ENCODE measurements around the gene MACF1.

DNA sequence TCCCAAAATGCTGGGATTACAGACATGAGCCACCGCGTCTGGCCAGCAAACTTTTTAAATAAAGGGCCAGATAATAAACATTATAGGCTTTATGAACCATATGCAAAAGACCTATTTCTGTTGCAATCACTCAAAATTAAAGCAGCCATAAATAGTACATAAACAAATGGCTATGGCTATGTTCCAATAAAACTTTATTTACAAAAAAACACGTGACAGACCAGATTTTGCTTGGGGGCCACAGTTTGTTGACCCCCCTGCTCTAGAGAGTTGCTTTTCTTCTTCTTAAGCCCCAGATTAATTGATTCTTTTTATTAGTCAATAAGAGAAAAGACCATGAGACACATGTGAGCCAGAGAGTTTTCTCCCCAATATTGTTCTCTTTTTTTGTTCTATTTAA is 138.3 kb downstream of the MACF1 start:
- no peak for TF ChIP-seq POLR2A (IDR thresholded peaks at IDR 0.05)
- no peak for TF ChIP-seq POLR2AphosphoS5 (IDR thresholded peaks at IDR 0.05)
- TF ChIP-seq, protein P1, sequence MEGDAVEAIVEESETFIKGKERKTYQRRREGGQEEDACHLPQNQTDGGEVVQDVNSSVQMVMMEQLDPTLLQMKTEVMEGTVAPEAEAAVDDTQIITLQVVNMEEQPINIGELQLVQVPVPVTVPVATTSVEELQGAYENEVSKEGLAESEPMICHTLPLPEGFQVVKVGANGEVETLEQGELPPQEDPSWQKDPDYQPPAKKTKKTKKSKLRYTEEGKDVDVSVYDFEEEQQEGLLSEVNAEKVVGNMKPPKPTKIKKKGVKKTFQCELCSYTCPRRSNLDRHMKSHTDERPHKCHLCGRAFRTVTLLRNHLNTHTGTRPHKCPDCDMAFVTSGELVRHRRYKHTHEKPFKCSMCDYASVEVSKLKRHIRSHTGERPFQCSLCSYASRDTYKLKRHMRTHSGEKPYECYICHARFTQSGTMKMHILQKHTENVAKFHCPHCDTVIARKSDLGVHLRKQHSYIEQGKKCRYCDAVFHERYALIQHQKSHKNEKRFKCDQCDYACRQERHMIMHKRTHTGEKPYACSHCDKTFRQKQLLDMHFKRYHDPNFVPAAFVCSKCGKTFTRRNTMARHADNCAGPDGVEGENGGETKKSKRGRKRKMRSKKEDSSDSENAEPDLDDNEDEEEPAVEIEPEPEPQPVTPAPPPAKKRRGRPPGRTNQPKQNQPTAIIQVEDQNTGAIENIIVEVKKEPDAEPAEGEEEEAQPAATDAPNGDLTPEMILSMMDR (IDR thresholded peaks at IDR 0.05) = no peak

Data from prostate gland (tissue), 2 donors.